GM12892 (cell line): ENCODE data around the gene KRT74.

ENCODE experiments used
- POLR2A ChIP-seq: IDR thresholded peaks from 2 replicates; pipeline ENCODE4 v1.6.1; 2011; ENCODE audit warnings: low read depth, low read length, control low read depth
- TAF1 ChIP-seq: IDR thresholded peaks from 2 replicates; pipeline ENCODE4 v1.6.1; 2011; ENCODE audit warnings: low read depth, mild to moderate bottlenecking, control low read depth, low read length, borderline replicate concordance

DNA sequence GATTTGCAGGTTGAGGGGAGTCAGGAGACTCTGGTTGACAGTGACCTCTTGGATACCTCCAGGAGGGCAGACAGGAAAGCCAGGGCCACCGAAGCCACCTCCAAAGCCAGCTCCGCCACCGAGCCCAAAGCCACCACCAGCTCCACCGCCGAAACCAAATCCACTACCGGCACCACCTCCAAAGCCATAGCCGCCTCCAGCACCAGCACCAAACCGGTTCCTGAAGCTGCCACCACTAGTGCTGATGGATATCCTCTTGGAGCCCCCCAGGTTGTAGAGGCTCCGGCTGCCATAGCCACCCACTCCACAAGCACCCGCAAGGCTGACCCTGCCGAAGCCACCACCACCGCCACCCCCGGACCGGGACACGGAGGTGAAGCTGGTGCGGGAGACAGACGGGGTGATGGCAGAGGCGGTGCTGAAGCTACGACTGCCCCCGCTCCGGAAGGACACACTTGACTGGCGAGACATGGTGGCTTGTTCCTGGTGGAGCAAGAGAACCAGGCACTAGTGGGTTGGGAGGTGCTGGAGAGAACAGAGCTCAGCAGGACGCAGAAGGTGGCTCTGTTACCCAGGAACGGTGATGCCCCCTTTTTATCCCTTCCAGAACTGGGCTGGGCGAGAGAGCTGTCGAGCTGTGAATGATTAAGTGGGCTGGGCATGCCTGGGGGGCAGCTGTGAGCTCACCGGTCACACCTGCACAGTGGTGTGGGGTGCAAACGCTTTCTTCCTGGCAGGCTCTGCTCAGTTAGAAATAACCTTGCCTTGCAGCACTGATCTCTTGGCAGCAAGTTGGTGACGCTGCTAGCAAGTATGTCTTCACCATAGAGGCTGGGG, 53.6 kb downstream of the KRT74 start, which contains the start of gene KRT5:
- TF ChIP-seq POLR2A (no peak), TAF1 (no peak)
